K562 treated with DMSO at 1 percent for 48 hours (cell line): Measurements from ENCODE around the gene RAB3A. TPM values are rescaled to one million over a fixed set of nuclear protein-coding genes. Genes with fewer than 3 reads are reported as not detected.

Experiments
- total RNA-seq: library from RNA; unstranded; fragments of 300-600 nt; gene quantifications from 2 replicates; pipeline ENCODE4 v1.2.3, GENCODE V29; 2022; ENCODE audit warnings: low replicate concordance; ENCODE audit errors: extremely low read depth

RAB3A gene
- total RNA-seq, result not detected in 2 replicates

DNA sequence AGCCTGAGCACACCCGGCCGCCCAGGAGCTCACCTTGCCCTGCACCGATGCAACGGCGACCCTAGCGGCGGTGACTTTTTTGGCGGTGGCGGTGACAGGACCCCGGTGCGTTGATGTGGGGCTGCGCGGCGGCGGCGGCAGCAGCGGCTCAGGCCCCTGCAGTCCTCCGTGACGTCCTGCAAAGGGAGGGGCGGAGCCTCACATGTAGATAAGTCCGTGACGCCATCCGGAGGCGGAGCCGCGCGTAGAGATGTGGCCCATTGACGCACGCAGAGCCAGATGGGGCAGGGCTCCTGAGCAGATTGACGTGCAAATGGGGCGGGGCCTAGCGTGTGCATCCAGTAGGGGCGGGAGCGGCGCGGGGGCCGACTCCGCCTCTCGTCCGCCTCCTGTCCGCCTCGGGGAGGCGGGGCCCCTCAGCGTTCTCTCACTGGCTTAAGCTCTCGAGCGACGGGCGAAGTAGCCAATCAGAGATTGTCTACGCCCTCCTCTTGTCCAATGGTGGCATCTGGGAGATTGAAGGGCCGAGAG, at the start of gene RAB3A:
TSS of gene RAB3A (minus strand) at position 180 of the 531 bp plus-strand sequence. CDS start 1,302 bp downstream, outside the sequence.

DNA sequence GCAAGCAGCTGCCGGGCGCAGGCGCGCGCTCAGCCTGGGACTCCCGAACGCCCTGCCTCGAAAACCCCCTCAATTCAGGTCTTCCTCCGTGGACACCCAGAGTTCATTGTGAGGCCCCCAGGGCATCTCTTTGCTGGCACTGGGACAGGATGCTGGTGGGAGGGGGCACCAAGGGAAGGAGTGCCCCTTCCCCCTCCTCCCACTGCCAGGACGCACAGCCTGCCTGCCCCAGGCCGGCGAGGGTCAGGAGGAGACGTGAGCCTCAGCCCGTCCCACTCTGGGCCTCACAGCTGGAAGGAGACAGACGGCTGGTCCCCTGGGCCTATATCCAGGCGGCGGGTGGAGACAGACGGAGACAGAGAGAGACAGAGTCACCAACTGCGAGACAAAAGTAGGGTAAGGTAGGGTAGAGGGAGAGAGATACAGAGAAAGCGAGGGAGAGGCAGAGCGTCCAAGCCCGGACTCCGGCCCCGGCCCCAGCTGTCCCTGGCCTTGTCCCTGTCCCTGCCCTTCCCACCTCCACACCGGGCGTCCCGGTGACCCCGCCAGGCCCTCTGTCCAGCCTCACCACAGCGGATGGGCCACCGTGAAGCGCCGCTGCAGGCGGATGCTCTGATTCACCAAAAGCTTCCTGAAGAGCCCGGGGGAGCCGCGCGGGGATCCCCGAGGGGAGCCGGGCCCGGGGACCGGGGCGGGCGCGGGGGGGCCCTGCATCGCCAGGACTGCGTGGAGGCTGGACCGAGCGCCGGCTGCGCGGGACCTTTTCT, 22.0 kb upstream of the RAB3A start, which contains the start of gene PDE4C:
TSS of gene PDE4C (minus strand) at position 737 of the 767 bp plus-strand sequence. CDS start at position 714, 23 bp downstream.

DNA sequence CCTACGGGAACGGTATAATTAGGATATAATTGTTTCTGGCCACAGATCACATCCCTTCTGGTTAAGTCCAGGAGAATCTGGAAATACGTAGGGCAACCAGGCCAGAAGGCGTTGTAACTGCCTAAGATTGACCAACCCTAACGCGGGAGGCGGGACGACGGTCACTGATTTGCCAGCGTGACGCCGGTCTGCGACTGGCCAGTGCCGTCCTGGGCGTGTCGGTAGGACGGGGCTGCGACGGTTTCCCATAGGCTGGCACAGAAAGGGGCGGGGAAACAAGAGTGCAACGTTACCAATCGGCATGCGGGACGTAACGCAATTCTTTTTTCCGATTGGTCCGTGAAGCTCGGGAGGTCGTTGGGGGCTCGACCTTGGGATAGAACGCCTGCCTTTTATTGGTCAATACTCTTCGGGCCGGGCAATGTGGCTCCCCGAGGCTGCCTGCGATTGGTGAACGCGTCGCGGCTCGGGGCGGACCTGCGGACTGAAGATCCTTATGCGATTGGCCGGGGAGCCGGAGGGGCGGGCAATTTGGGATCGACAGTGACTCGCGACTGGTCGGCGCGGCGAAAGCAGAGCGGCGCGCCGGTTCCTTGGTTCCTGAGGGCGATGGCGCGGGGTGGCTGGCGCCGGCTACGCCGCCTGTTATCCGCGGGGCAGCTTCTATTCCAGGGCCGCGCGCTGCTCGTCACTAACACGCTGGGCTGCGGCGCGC, 11.0 kb downstream of the RAB3A start, which contains the start of gene MPV17L2:
TSS of gene MPV17L2 (plus strand) at position 546 of the 715 bp plus-strand sequence. CDS start at position 610, 64 bp downstream.

DNA sequence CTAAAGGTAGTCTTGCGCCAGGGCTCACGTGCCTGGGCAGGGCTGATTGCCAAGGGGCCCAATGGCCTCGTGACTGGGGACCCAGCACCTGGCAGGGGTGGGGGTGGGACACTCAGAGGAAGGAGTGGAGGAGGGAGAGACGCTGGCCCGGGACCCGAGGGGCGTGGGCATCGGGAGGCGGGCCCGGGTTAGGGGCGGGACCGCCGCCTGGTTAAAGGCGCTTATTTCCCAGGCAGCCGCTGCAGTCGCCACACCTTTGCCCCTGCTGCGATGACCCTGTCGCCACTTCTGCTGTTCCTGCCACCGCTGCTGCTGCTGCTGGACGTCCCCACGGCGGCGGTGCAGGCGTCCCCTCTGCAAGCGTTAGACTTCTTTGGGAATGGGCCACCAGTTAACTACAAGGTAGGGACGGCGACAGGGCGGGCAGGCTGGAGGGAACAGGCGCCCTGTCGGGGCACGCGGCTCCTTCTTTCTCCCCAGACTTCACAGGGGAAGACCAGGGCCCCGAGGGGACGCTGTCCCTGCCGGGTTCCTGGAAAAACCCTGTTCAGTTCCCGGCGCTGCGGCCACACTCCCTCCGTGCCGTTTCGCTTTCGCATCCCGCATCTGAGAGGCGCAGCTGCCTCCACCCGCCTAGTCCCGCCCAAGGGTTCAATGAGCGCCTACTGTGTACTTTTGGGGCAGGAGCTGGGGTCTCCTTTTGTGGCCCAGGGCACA, 30.1 kb downstream of the RAB3A start, which contains the start of gene IFI30:
TSS of gene IFI30 (plus strand) at position 242 of the 717 bp plus-strand sequence. CDS start at position 271, 29 bp downstream.

DNA sequence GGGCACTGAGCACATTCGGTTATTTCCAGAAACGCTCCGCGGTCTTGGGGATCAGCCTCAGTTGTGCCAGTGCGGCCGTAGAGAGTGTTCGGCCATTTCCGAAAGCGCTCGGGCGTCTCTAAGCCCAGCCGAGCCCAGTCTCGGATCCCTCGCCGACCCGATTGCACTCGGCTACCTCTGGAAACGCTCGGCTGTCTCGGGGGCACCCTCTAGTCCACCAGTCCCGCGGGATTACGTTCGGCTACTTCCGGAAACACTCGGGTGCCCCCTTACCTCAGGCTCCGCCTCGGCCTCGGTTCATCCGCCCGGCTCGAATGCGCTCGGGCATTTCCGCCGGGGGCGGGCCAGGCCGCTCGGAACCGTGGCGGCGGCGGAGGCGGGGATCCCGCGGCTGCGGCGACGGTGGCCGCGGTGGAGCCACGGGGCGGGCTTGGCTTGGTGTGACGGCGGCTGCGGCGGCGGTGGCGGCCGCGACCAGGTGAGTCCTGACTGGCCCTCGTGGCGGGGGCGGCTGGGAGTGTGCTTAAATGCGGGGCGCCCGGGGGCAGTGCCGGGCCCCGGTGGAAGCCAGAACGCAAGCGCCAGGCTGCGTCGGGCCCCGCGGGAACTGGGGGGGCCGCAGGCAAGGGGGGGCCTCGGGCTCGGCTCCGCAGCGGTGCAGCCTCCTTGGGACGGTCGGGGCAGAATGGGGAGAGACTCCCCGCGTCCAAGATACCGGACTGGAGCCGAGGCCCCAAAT, 50.9 kb downstream of the RAB3A start, which contains the start of gene PIK3R2:
TSS of gene PIK3R2 (plus strand) at position 347 of the 739 bp plus-strand sequence. CDS start 2,717 bp downstream, outside the sequence.

Other genes with a start within 250 kb of the RAB3A start
- not detected in 2 replicates for gene KCNN1, start 236.9 kb downstream of the RAB3A start, total RNA-seq
- gene ARRDC2, start 195.9 kb downstream of the RAB3A start, total RNA-seq, result not detected in 2 replicates
- not detected in 2 replicates for gene IL12RB1, start 117.1 kb downstream of the RAB3A start, total RNA-seq
- gene MAST3, start 106.3 kb downstream of the RAB3A start, total RNA-seq, result not detected in 2 replicates
- gene PIK3R2, start 50.9 kb downstream of the RAB3A start, total RNA-seq, result not detected in 2 replicates
- not detected in 2 replicates for gene IFI30, start 30.2 kb downstream of the RAB3A start, total RNA-seq
- not detected in 2 replicates for gene MPV17L2, start 10.8 kb downstream of the RAB3A start, total RNA-seq
- not detected in 2 replicates for gene PDE4C, start 22.4 kb upstream of the RAB3A start, total RNA-seq
- not detected in 2 replicates for gene IQCN, start 70.4 kb upstream of the RAB3A start, total RNA-seq
- 437 TPM in 1 of 2 replicates, not detected in the other for gene JUND, start 77.6 kb upstream of the RAB3A start, total RNA-seq
- gene LSM4, start 119.0 kb upstream of the RAB3A start, total RNA-seq, result not detected in 2 replicates
- not detected in 2 replicates for gene PGPEP1, start 136.6 kb upstream of the RAB3A start, total RNA-seq
- gene GDF15, start 182.1 kb upstream of the RAB3A start, total RNA-seq, result 390 TPM in 1 of 2 replicates, not detected in the other
- not detected in 2 replicates for gene LRRC25, start 193.6 kb upstream of the RAB3A start, total RNA-seq
- not detected in 2 replicates for gene SSBP4, start 215.4 kb upstream of the RAB3A start, total RNA-seq
- 948 TPM in 1 of 2 replicates, not detected in the other for gene ISYNA1, start 234.1 kb upstream of the RAB3A start, total RNA-seq